OCI-LY7 (cell line): Measurements from ENCODE around the gene PTPN14. TPM values are rescaled to one million over a fixed set of nuclear protein-coding genes. Genes with fewer than 3 reads are reported as not detected.

Source experiments
- BruUV-seq: library from RNA; stranded (reverse); fragments of 400-500 nt; replicated peaks from 2 replicates; lab custom pipeline; 2021; lab: Mats Ljungman, UMichigan
- CTCF ChIA-PET: fragments of 300-600 bp; sonication (Branson Sonifier 250); formaldehyde crosslinking; loops from one replicate; lab custom pipeline; 2022; ENCODE audit warnings: antibody characterized with exemption; ENCODE audit not compliant: unreplicated experiment; lab: Charles Lee
- POLR2A ChIA-PET: fragments of 300-600 bp; sonication (Branson Sonifier 250); formaldehyde crosslinking; loops from one replicate; lab custom pipeline; 2022; ENCODE audit warnings: antibody characterized with exemption; lab: Charles Lee
- DNase-seq: peaks from one replicate; pipeline ENCODE4 v3.0.0-alpha.2; 2015; ENCODE audit warnings: low spot score
- H2AFZ ChIP-seq: fragments of 200-600 bp; sonication (generic), shearing (Covaris generic); 2 replicates; pipeline ENCODE4 v1.6.1; 2014; ENCODE audit warnings: mild to moderate bottlenecking, antibody characterized with exemption, low read length, moderate library complexity
- H3K27ac ChIP-seq: fragments of 200-600 bp; sonication (generic); 2 replicates; pipeline ENCODE4 v1.5.1; 2014; ENCODE audit warnings: mixed run types, low read depth, mild to moderate bottlenecking, moderate library complexity, low read length, inconsistent platforms; ENCODE audit not compliant: poor library complexity, severe bottlenecking
- H3K36me3 ChIP-seq: fragments of 200-600 bp; sonication (generic); 2 replicates; pipeline ENCODE4 v1.6.1; 2014; ENCODE audit warnings: mild to moderate bottlenecking, antibody characterized with exemption, low read length, moderate library complexity, mixed read lengths; ENCODE audit not compliant: insufficient read depth
- H3K4me1 ChIP-seq: fragments of 200-600 bp; sonication (generic); 2 replicates; pipeline ENCODE4 v1.5.1; 2014; ENCODE audit warnings: mild to moderate bottlenecking, low read length; ENCODE audit not compliant: insufficient read depth, poor library complexity, severe bottlenecking
- H3K4me2 ChIP-seq: fragments of 200-600 bp; sonication (generic); 2 replicates; pipeline ENCODE4 v1.6.1; 2014; ENCODE audit warnings: mild to moderate bottlenecking, low read length
- H3K4me3 ChIP-seq: fragments of 200-600 bp; sonication (generic); 2 replicates; pipeline ENCODE4 v1.5.1; 2014; ENCODE audit warnings: mild to moderate bottlenecking, low read depth, low read length; ENCODE audit not compliant: poor library complexity, severe bottlenecking
- H3K79me2 ChIP-seq: fragments of 200-600 bp; sonication (generic); 2 replicates; pipeline ENCODE4 v1.6.1; 2016; ENCODE audit warnings: low read depth, mild to moderate bottlenecking, low read length, moderate library complexity, mixed read lengths; ENCODE audit not compliant: insufficient read depth
- H3K9me2 ChIP-seq: fragments of 200-600 bp; sonication (generic); 2 replicates; pipeline ENCODE4 v1.6.1; 2016; ENCODE audit warnings: mild to moderate bottlenecking, low read length, mixed read lengths; ENCODE audit not compliant: insufficient read depth
- H3K9me3 ChIP-seq: fragments of 200-600 bp; sonication (generic); 2 replicates; pipeline ENCODE4 v1.6.1; 2014; ENCODE audit warnings: mild to moderate bottlenecking, mixed run types, low read length, mixed read lengths
- H4K20me1 ChIP-seq: fragments of 200-600 bp; sonication (generic); 2 replicates; pipeline ENCODE4 v1.6.1; 2014; ENCODE audit warnings: mild to moderate bottlenecking, antibody characterized with exemption, low read length, moderate library complexity, mixed read lengths; ENCODE audit not compliant: insufficient read depth
- CTCF ChIP-seq: fragments of 200-600 bp; sonication (generic); conservative IDR thresholded peaks from 2 replicates; pipeline ENCODE4 v1.5.1; 2014; ENCODE audit warnings: mild to moderate bottlenecking, antibody characterized with exemption, low read length, moderate library complexity, mixed read lengths
- EZH2phosphoT487 ChIP-seq: fragments of 200-600 bp; sonication (generic); IDR thresholded peaks from 2 replicates; pipeline ENCODE4 v1.6.1; 2018; ENCODE audit warnings: low read depth, borderline replicate concordance, mild to moderate bottlenecking, mixed run types, antibody characterized with exemption, low read length, moderate library complexity, mixed read lengths
- intact Hi-C: fragments of 100-400 bp; cut with micrococcal nuclease; formaldehyde crosslinking; loops from one replicate; pipeline ENCODE4 v1.10.0; 2022; ENCODE audit not compliant: unreplicated experiment
- total RNA-seq, 2 experiments: library from RNA; depleted of rRNA in 1 of 2; stranded (reverse); fragments of >200 nt in 1 of 2; shearing (Covaris generic) in 1 of 2; gene quantifications; 2 replicates each; pipeline ENCODE4 v1.2.3, GENCODE V29; 2014 to 2022

The PTPN14 gene
- total RNA-seq, 2 experiments from 2014 or later: not detected

GRCh38 chr1:214306269-214306668 lies 245.1 kb downstream of the PTPN14 start:
- Histone ChIP-seq H3K36me3 (no peaks in the 10 kb centered on the region), H3K27ac (no peak overlapping the region), H3K4me2 (no peak overlapping the region), H3K79me2 (no peaks in the 10 kb centered on the region), H3K4me1 (no peaks in the 10 kb centered on the region), H3K4me3 (no peak overlapping the region), H4K20me1 (no peaks in the 10 kb centered on the region; the same call in 1 of the 2 replicates), H3K9me2 (no peaks in the 10 kb centered on the region), H3K9me3 (no peaks in the 10 kb centered on the region), H2AFZ (no peak overlapping the region)
- DNase-seq: no peak
- no TSS peak for BruUV-seq
- TF ChIP-seq EZH2phosphoT487 (no peak), CTCF (no peak)
- intact Hi-C loops: no loop called here
- ChIA-PET CTCF (no interaction called here), POLR2A (interaction anchor here (0.6 kb wide), 1 partner anchor 329 kb away, joined by 3 read pairs; no protein-coding TSS in a partner anchor)

- CTCF ChIA-PET: no interaction called here
- DNase-seq: no peak
- POLR2A ChIA-PET: no interaction called here
- H2AFZ ChIP-seq: no peak overlapping the region
- BruUV-seq: no TSS peak
- H3K9me3 ChIP-seq: no peaks in the 10 kb centered on the region
- no peaks in the 10 kb centered on the region for H3K4me1 ChIP-seq
- no peak overlapping the region for H3K4me3 ChIP-seq
- no peaks in the 10 kb centered on the region for H3K36me3 ChIP-seq
- no peaks in the 10 kb centered on the region; the same call in 1 of the 2 replicates for H4K20me1 ChIP-seq
- H3K4me2 ChIP-seq: no peak overlapping the region
- no peak overlapping the region for H3K27ac ChIP-seq
- intact Hi-C loops: no loop called here
- H3K79me2 ChIP-seq: no peaks in the 10 kb centered on the region
- TF ChIP-seq CTCF (no peak), EZH2phosphoT487 (no peak)
- H3K9me2 ChIP-seq: no peaks in the 10 kb centered on the region
Observed at GRCh38 chr1:214305164-214305751, 246.1 kb downstream of the PTPN14 start.

GRCh38 chr1:214303141-214303930 lies 248.1 kb downstream of the PTPN14 start:
- CTCF ChIA-PET: no interaction called here
- no peaks in the 10 kb centered on the region for H3K9me3 ChIP-seq
- no peak for DNase-seq
- no peak overlapping the region for H3K4me2 ChIP-seq
- H3K4me1 ChIP-seq: no peaks in the 10 kb centered on the region
- no peaks in the 10 kb centered on the region for H3K36me3 ChIP-seq
- no TSS peak for BruUV-seq
- TF ChIP-seq EZH2phosphoT487 (no peak), CTCF (no peak)
- no peak overlapping the region for H3K27ac ChIP-seq
- no peak overlapping the region for H3K4me3 ChIP-seq
- H3K9me2 ChIP-seq: no peaks in the 10 kb centered on the region
- H4K20me1 ChIP-seq: no peaks in the 10 kb centered on the region
- no peaks in the 10 kb centered on the region for H3K79me2 ChIP-seq
- intact Hi-C loops: no loop called here
- H2AFZ ChIP-seq: no peak overlapping the region
- POLR2A ChIA-PET: interaction anchor here (0.8 to 1.1 kb wide), 2 partner anchors 10 to 27 kb away, joined by 3 to 5 read pairs; no protein-coding TSS in a partner anchor
